Calu3 (cell line): ENCODE data around the gene LIN7C. TPM values are rescaled to one million over a fixed set of nuclear protein-coding genes. Genes with fewer than 3 reads are reported as not detected.
A peak's percentile ranks its signal among the peaks of the same experiment; 100 is the strongest.

Source experiments
- BruUV-seq: library from RNA; stranded (reverse); fragments of 400-500 nt; replicated peaks from 2 replicates; lab custom pipeline; 2021; lab: Mats Ljungman, UMichigan
- CTCF ChIA-PET: fragments of 300-600 bp; sonication (Branson Sonifier 250); formaldehyde crosslinking; loops from one replicate; lab custom pipeline; 2022; ENCODE audit warnings: antibody characterized with exemption; lab: Charles Lee
- DNase-seq: peaks from one replicate; pipeline ENCODE4 v3.0.0; 2022
- H3K27ac Mint-ChIP-seq: one replicate; pipeline ENCODE4 v1.8.0; 2022; ENCODE audit warnings: mixed read lengths; ENCODE audit not compliant: unreplicated experiment
- H3K27me3 Mint-ChIP-seq: one replicate; pipeline ENCODE4 v1.8.0; 2022; ENCODE audit warnings: mixed read lengths; ENCODE audit not compliant: unreplicated experiment
- H3K36me3 Mint-ChIP-seq: one replicate; pipeline ENCODE4 v1.8.0; 2022; ENCODE audit warnings: mild to moderate bottlenecking, moderate library complexity, mixed read lengths; ENCODE audit not compliant: insufficient read depth, unreplicated experiment
- H3K4me1 Mint-ChIP-seq: one replicate; pipeline ENCODE4 v1.8.0; 2022; ENCODE audit warnings: mild to moderate bottlenecking, low read depth, mixed read lengths; ENCODE audit not compliant: unreplicated experiment
- H3K4me3 Mint-ChIP-seq: one replicate; pipeline ENCODE4 v1.8.0; 2022; ENCODE audit warnings: mild to moderate bottlenecking, low read depth, moderate library complexity, mixed read lengths; ENCODE audit not compliant: unreplicated experiment
- H3K9me3 Mint-ChIP-seq: one replicate; pipeline ENCODE4 v1.8.0; 2022; ENCODE audit warnings: low read depth, mixed read lengths; ENCODE audit not compliant: unreplicated experiment
- CTCF ChIP-seq: fragments of 200-600 bp; IDR thresholded peaks from one replicate; pipeline ENCODE4 v1.8.0; 2022; ENCODE audit warnings: antibody characterized with exemption; ENCODE audit not compliant: unreplicated experiment
- intact Hi-C: fragments of 100-400 bp; cut with micrococcal nuclease; formaldehyde crosslinking; loops from one replicate; pipeline ENCODE4 v1.10.0; 2022; ENCODE audit not compliant: unreplicated experiment
- total RNA-seq: library from RNA; stranded (reverse); gene quantifications from 2 replicates; pipeline ENCODE4 v1.2.3, GENCODE V29; 2022

Gene LIN7C
- total RNA-seq, 1 experiment from 2014 or later = 43.7 TPM

- CTCF ChIA-PET = no interaction called here
Measured at GRCh38 chr11:27504205-27504604, 2.4 kb downstream of the LIN7C start.

GRCh38 chr11:27501100-27501499 is 5.5 kb downstream of the LIN7C start:
- DNase-seq = no peak
- intact Hi-C loops = no loop called here
- TF ChIP-seq CTCF = no peak
- H3K4me3 Mint-ChIP-seq = no peak overlapping the region
- no TSS peak for BruUV-seq
- no peaks in the 10 kb centered on the region for H3K27me3 Mint-ChIP-seq
- H3K4me1 Mint-ChIP-seq = peaks cover 8% of the 10 kb centered on the region
- H3K9me3 Mint-ChIP-seq = no peaks in the 10 kb centered on the region
- H3K36me3 Mint-ChIP-seq = peaks cover 17% of the 10 kb centered on the region
- CTCF ChIA-PET = no interaction called here
- H3K27ac Mint-ChIP-seq = no peak overlapping the region

More at GRCh38 chr11:27504205-27504604, 2.4 kb downstream of the LIN7C start:
- BruUV-seq = no TSS peak
- TF ChIP-seq CTCF = no peak
- intact Hi-C loops = no loop called here
- peaks cover 25% of the 10 kb centered on the region for H3K4me1 Mint-ChIP-seq
- no peak overlapping the region for H3K27ac Mint-ChIP-seq
- DNase-seq = no peak
- no peaks in the 10 kb centered on the region for H3K27me3 Mint-ChIP-seq
- H3K9me3 Mint-ChIP-seq = no peaks in the 10 kb centered on the region
- H3K4me3 Mint-ChIP-seq = no peak overlapping the region
- H3K36me3 Mint-ChIP-seq = peaks cover 30% of the 10 kb centered on the region

GRCh38 chr11:27497911-27498310 is 8.7 kb downstream of the LIN7C start:
- H3K4me1 Mint-ChIP-seq = peaks cover 8% of the 10 kb centered on the region
- H3K27me3 Mint-ChIP-seq = no peaks in the 10 kb centered on the region
- no peak overlapping the region for H3K4me3 Mint-ChIP-seq
- intact Hi-C loops = loop anchor here (5.0 kb wide), 1 partner anchor 1834 kb away; no protein-coding TSS in a partner anchor
- BruUV-seq = no TSS peak
- CTCF ChIA-PET = interaction anchor here (1.0 to 1.9 kb wide), 3 partner anchors 12 to 33 kb away, joined by 3 to 6 read pairs (median 6); partner anchors contain the start of gene LGR4
- no peak overlapping the region for H3K27ac Mint-ChIP-seq
- DNase-seq = no peak
- peaks cover 16% of the 10 kb centered on the region for H3K36me3 Mint-ChIP-seq
- no peak for TF ChIP-seq CTCF
- no peaks in the 10 kb centered on the region for H3K9me3 Mint-ChIP-seq

- Mint-ChIP-seq H3K9me3 (no peaks in the 10 kb centered on the region), H3K4me3 (no peak overlapping the region), H3K36me3 (peaks cover 18% of the 10 kb centered on the region), H3K27me3 (no peaks in the 10 kb centered on the region), H3K27ac (no peak overlapping the region), H3K4me1 (peaks cover 8% of the 10 kb centered on the region)
- BruUV-seq = no TSS peak
- CTCF ChIA-PET = interaction anchor here (1.0 to 1.9 kb wide), 4 partner anchors 12 to 313 kb away, joined by 3 to 6 read pairs (median 4); partner anchors contain the start of gene LGR4
- intact Hi-C loops = loop anchor here (5.0 kb wide), 1 partner anchor 1835 kb away; no protein-coding TSS in a partner anchor
- TF ChIP-seq CTCF = peak; percentile 25
- DNase-seq = no peak
Measured at GRCh38 chr11:27497284-27497866, 9.2 kb downstream of the LIN7C start.
